ENCODE data around the gene STAP2. TPM values are rescaled to one million over a fixed set of nuclear protein-coding genes. Genes with fewer than 3 reads are reported as not detected.

Gene STAP2
- total and polyA plus RNA-seq, 12 donors: 0.56 to 9.1 (median 2.1) TPM

DNA sequence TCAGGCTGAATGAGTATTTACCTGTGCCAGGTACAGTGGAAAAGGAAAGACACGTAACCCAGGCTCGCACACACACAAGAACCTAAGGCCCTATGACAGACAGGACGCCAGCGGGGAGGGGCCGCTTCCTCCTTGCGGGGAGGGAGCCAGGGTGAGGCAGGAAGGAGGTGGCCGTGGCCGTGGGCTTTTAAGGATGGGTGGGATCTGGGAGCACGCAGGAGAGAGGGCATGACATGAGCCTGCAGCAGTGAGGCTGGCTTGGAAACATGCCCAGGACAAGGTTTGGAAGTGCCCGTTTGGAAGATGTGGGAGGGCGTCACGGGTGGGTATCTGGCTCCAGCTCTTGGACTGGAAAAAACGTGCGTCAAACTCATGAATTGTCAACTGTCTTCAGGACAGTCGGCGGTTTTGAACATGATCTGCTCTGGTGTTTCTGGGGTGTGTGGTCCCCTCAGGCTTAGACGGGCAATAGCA is 41.7 kb upstream of the STAP2 start:
- intact Hi-C loops (cut with DNase I): no loop called here
- 34 to 36% methylated on average over 17 of the region's 17 CpGs for WGBS, 2 donors
- peaks cover 35 to 56% (median 50%) of the 10 kb centered on the region in 9 donors for H3K4me1 ChIP-seq
- H3K9me3 ChIP-seq: no peaks in the 10 kb centered on the region
- H3K27ac ChIP-seq: peak overlapping the region; percentile 51 to 85 (median 80)
- peaks cover 0 to 26% (median 0%) of the 10 kb centered on the region in 9 donors for H3K36me3 ChIP-seq
- H3K4me3 ChIP-seq: peak overlapping the region in 2 of 10 donors; percentile 16 to 24
- peak; percentile 60 to 63 for DNase-seq
- TF ChIP-seq, protein P1, sequence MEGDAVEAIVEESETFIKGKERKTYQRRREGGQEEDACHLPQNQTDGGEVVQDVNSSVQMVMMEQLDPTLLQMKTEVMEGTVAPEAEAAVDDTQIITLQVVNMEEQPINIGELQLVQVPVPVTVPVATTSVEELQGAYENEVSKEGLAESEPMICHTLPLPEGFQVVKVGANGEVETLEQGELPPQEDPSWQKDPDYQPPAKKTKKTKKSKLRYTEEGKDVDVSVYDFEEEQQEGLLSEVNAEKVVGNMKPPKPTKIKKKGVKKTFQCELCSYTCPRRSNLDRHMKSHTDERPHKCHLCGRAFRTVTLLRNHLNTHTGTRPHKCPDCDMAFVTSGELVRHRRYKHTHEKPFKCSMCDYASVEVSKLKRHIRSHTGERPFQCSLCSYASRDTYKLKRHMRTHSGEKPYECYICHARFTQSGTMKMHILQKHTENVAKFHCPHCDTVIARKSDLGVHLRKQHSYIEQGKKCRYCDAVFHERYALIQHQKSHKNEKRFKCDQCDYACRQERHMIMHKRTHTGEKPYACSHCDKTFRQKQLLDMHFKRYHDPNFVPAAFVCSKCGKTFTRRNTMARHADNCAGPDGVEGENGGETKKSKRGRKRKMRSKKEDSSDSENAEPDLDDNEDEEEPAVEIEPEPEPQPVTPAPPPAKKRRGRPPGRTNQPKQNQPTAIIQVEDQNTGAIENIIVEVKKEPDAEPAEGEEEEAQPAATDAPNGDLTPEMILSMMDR (IDR thresholded peaks at IDR 0.05): no peak
- ATAC-seq: peak in 7 of 8 donors; percentile 45 to 88 (median 71)
- no peaks in the 10 kb centered on the region for H3K27me3 ChIP-seq

DNA sequence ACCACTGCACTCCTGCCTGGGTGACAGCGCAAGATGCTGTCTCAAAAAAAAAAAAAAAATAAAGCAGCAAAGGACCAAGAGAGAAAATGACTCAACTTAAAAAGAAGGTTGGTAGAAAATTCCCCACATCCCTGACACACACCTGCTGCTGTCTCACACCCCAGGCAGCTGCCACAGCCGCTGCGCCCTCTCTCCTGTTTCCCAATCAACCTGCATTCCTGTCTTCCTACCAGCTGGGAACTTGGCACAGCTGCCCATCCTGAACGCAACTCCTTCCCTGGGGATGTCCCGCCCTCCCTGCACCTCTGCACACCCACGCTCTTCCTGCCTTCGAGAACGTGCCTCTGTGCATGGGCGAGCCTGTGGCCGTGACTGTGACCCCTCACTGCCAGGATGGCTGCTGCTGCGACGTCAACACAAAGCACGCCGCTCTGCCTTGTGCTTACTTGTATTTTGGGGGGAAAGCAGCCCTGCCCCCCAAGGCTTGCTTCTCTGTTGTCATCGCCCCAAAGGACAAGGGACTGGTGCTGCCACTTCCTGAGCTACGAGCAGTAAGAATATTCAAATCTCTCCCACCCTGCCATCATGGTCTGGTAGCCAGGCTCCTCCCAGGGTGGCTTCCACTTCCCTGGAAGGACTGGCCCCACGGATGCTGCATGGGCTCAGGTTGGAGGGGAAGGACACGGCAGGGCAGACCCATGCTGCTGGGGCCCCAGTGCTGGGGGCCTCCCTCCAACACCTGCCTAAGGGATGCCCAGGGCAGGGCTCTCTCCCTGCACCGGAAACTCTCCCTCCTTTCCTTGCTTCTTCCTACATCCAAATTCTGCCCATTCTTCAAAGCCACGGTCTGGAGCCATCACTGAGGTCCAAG is 41.0 kb upstream of the STAP2 start:
- intact Hi-C loops (cut with DNase I): no loop called here
- Histone ChIP-seq H3K36me3 (peaks cover 0 to 23% (median 0%) of the 10 kb centered on the region in 9 donors), H3K9me3 (no peaks in the 10 kb centered on the region), H3K27ac (peak overlapping the region; percentile 51 to 85 (median 80)), H3K4me3 (peak overlapping the region in 2 of 10 donors; percentile 16 to 24), H3K4me1 (peaks cover 42 to 63% (median 57%) of the 10 kb centered on the region in 9 donors), H3K27me3 (no peaks in the 10 kb centered on the region)
- 57 to 64% methylated on average over 19 of the region's 20 CpGs for WGBS, 2 donors
- DNase-seq: no peak
- ATAC-seq: peak in 5 of 8 donors; percentile 11 to 35 (median 15)
- TF ChIP-seq, protein P1 (IDR thresholded peaks at IDR 0.05): no peak

- Histone ChIP-seq H3K36me3 (peaks cover 0 to 15% (median 0%) of the 10 kb centered on the region in 9 donors), H3K27ac (peak overlapping the region in 8 of 10 donors; percentile 66 to 85 (median 82)), H3K4me3 (no peak overlapping the region), H3K27me3 (no peaks in the 10 kb centered on the region), H3K9me3 (no peaks in the 10 kb centered on the region), H3K4me1 (peaks cover 49 to 66% (median 64%) of the 10 kb centered on the region in 9 donors)
- DNase-seq: no peak
- intact Hi-C loops (cut with DNase I): no loop called here
- TF ChIP-seq, protein P1 (IDR thresholded peaks at IDR 0.05): no peak
- WGBS, 2 donors: 95% methylated on average over 11 of the region's 11 CpGs
- ATAC-seq: no peak
Observed at GRCh38 chr19:4378886-4379285, 40.3 kb upstream of the STAP2 start.

GRCh38 chr19:4376991-4377781 is 38.6 kb upstream of the STAP2 start:
- no peaks in the 10 kb centered on the region for H3K9me3 ChIP-seq
- WGBS, 2 donors: 83 to 85% methylated on average over 23 of the region's 23 CpGs
- H3K27me3 ChIP-seq: no peaks in the 10 kb centered on the region
- intact Hi-C loops (cut with DNase I): no loop called here
- DNase-seq: no peak
- TF ChIP-seq, protein P1 (IDR thresholded peaks at IDR 0.05): no peak
- H3K4me1 ChIP-seq: peaks cover 62 to 83% (median 81%) of the 10 kb centered on the region in 9 donors
- ATAC-seq: no peak
- peaks cover 0 to 9% (median 0%) of the 10 kb centered on the region in 9 donors for H3K36me3 ChIP-seq
- H3K4me3 ChIP-seq: no peak overlapping the region
- peak overlapping the region in 1 of 10 donors; percentile 87 for H3K27ac ChIP-seq

Measured in heart right ventricle (tissue), 16 donors.